Vagina (tissue), 2 donors: Measurements from ENCODE around the gene MYH7B. TPM values are rescaled to one million over a fixed set of nuclear protein-coding genes. Genes with fewer than 3 reads are reported as not detected.

Experiments used
- DNase-seq, 2 donors: peaks; one replicate each; pipeline ENCODE4 v3.0.0-alpha.2; 2017; ENCODE audit errors: extremely low spot score in 2 of 2
- H3K27ac ChIP-seq: fragments of 200-600 bp; sonication (generic); one replicate; pipeline ENCODE4 v1.5.1; 2019
- H3K27me3 ChIP-seq: fragments of 200-600 bp; sonication (generic); one replicate; pipeline ENCODE4 v1.5.1; 2019
- H3K36me3 ChIP-seq, 2 donors: fragments of 200-600 bp; sonication (generic); one replicate each; pipeline ENCODE4 v1.5.1; 2017 to 2019
- H3K4me1 ChIP-seq: fragments of 200-600 bp; sonication (generic); one replicate; pipeline ENCODE4 v1.5.1; 2019
- H3K4me3 ChIP-seq, 2 donors: fragments of 200-600 bp; sonication (generic); 1 replicate in 1 of 2; 2 replicates in 1 of 2; pipeline ENCODE4 v1.5.1; 2016 to 2019
- H3K9me3 ChIP-seq: fragments of 200-600 bp; sonication (generic); one replicate; pipeline ENCODE4 v1.5.1; 2019
- CTCF ChIP-seq, 3 experiments: fragments of 450-650 bp in 2 of 3; fragments of 200-600 bp in 1 of 3; sonication (generic) in 1 of 3; IDR thresholded peaks; one replicate each; pipeline ENCODE4 v1.5.1; 2017 to 2019; ENCODE audit warnings: antibody characterized with exemption in 3 of 3, mild to moderate bottlenecking in 2 of 3, moderate library complexity in 2 of 3
- POLR2A ChIP-seq, 2 donors: fragments of 450-650 bp; IDR thresholded peaks; one replicate each; pipeline ENCODE4 v1.6.1; 2017; ENCODE audit warnings: antibody characterized with exemption in 2 of 2, mild to moderate bottlenecking in 2 of 2, moderate library complexity in 2 of 2
- POLR2AphosphoS5 ChIP-seq, 2 donors: sonication (generic); formaldehyde crosslinking; IDR thresholded peaks; one replicate each; pipeline ENCODE4 v1.9.0; 2017; ENCODE audit warnings: antibody characterized with exemption in 2 of 2, mild to moderate bottlenecking in 2 of 2, low read depth in 1 of 2; ENCODE audit not compliant: insufficient read depth in 1 of 2
- intact Hi-C: fragments of 100-400 bp; cut with DNase I; formaldehyde crosslinking; loops from one replicate; pipeline ENCODE4 v1.15.1; 2023
- total RNA-seq: library from RNA; depleted of rRNA; stranded (reverse); fragments of >200 nt; gene quantifications from one replicate; pipeline ENCODE4 v1.2.3, GENCODE V29; 2016

The MYH7B gene
- total RNA-seq, 1 donor from 2014 or later: under 0.01 TPM

DNA sequence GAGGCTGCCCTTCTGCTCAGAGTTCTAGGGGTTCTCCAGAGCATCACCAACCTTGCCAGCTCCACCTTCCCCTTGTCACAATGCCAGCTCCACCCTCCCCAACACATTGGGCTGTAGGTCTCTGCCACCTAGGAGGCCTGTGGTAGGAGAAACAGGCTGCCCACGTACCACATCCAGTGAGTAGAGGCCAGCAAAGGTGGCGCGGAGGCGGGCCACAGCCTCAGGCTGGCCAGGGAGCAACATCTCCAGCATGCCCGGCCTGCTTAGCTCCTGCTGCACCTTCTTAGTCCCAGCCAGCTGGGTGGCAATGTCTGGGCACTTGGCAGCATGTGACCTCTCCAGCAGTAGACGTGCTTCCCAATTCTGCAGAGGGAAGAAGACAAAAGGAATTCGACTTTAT is 23.9 kb upstream of the MYH7B start:
- Histone ChIP-seq H3K27me3 (no peaks in the 10 kb centered on the region), H3K27ac (no peak overlapping the region), H3K36me3 (peaks cover 0 to 27% of the 10 kb centered on the region in 2 donors), H3K4me1 (no peaks in the 10 kb centered on the region), H3K9me3 (no peaks in the 10 kb centered on the region), H3K4me3 (no peak overlapping the region)
- DNase-seq: no peak
- TF ChIP-seq POLR2A (IDR thresholded peaks at IDR 0.05): no peak
- no peak for TF ChIP-seq CTCF (IDR thresholded peaks at IDR 0.05)
- TF ChIP-seq POLR2AphosphoS5 (IDR thresholded peaks at IDR 0.05; ENCODE audit: insufficient read depth in 1 of 2, low read depth in 1 of 2): no peak
- intact Hi-C loops: no loop called here

DNA sequence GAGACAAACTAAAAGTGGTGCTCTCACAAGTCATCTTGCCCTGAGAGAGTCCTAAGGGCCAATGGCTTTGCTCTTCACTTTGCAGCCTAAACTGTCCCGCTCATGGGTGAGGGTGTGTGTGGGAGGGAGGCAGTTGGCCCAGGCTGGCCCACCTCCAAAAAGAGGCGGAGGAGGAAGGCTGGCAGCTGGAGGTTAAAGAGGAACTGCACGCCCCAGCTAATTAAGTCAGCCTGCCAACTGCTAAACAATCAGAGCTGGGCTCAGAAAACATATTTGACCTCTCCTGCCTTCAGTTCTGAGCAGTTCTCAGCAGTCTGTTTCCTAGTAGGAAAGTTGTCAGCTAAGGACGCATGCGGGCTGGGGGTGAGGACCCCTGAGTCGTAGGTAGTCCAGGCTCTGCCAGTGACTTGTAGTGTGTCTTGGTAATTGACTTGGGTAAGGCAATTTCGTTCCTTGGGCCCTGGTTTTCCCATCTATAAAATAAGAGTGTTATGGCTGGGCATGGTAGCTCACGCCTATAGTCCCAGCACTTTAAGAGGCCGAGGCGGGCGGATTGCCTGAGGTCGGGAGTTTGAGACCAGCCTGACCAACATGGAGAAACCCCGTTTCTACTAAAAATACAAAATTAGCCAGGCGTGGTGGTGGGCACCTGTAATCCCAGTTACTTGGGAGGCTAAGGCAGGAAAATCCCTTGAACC is 17.1 kb upstream of the MYH7B start:
- TF ChIP-seq POLR2A (IDR thresholded peaks at IDR 0.05) (no peak), CTCF (IDR thresholded peaks at IDR 0.05) (no peak), POLR2AphosphoS5 (IDR thresholded peaks at IDR 0.05; ENCODE audit: insufficient read depth in 1 of 2, low read depth in 1 of 2) (no peak)
- H3K9me3 ChIP-seq: no peaks in the 10 kb centered on the region
- H3K4me3 ChIP-seq: no peak overlapping the region
- H3K4me1 ChIP-seq: no peaks in the 10 kb centered on the region
- H3K36me3 ChIP-seq: peaks cover 0 to 36% of the 10 kb centered on the region in 2 donors
- intact Hi-C loops: no loop called here
- no peaks in the 10 kb centered on the region for H3K27me3 ChIP-seq
- no peak for DNase-seq
- no peak overlapping the region for H3K27ac ChIP-seq

GRCh38 chr20:34940081-34940481 is 15.6 kb upstream of the MYH7B start:
- TF ChIP-seq POLR2A (IDR thresholded peaks at IDR 0.05) (no peak), POLR2AphosphoS5 (IDR thresholded peaks at IDR 0.05; ENCODE audit: insufficient read depth in 1 of 2, low read depth in 1 of 2) (no peak), CTCF (IDR thresholded peaks at IDR 0.05) (no peak)
- no peaks in the 10 kb centered on the region for H3K9me3 ChIP-seq
- H3K36me3 ChIP-seq: peaks cover 0 to 49% of the 10 kb centered on the region in 2 donors
- no peak overlapping the region for H3K4me3 ChIP-seq
- H3K27ac ChIP-seq: no peak overlapping the region
- no peak for DNase-seq
- H3K27me3 ChIP-seq: no peaks in the 10 kb centered on the region
- intact Hi-C loops: no loop called here
- no peaks in the 10 kb centered on the region for H3K4me1 ChIP-seq

GRCh38 chr20:34941226-34941625 is 14.4 kb upstream of the MYH7B start:
- intact Hi-C loops: no loop called here
- H3K4me1 ChIP-seq: peaks cover 5% of the 10 kb centered on the region
- DNase-seq: no peak
- H3K9me3 ChIP-seq: no peaks in the 10 kb centered on the region
- peaks cover 0 to 37% of the 10 kb centered on the region in 2 donors for H3K36me3 ChIP-seq
- TF ChIP-seq CTCF (IDR thresholded peaks at IDR 0.05) (no peak), POLR2A (IDR thresholded peaks at IDR 0.05) (no peak), POLR2AphosphoS5 (IDR thresholded peaks at IDR 0.05; ENCODE audit: insufficient read depth in 1 of 2, low read depth in 1 of 2) (no peak)
- H3K27ac ChIP-seq: no peak overlapping the region
- H3K4me3 ChIP-seq: no peak overlapping the region
- no peaks in the 10 kb centered on the region for H3K27me3 ChIP-seq

- H3K4me3 ChIP-seq: no peak overlapping the region
- intact Hi-C loops: no loop called here
- TF ChIP-seq POLR2AphosphoS5 (IDR thresholded peaks at IDR 0.05; ENCODE audit: insufficient read depth in 1 of 2, low read depth in 1 of 2) (no peak), CTCF (IDR thresholded peaks at IDR 0.05) (no peak), POLR2A (IDR thresholded peaks at IDR 0.05) (no peak)
- H3K27me3 ChIP-seq: no peaks in the 10 kb centered on the region
- no peak overlapping the region for H3K27ac ChIP-seq
- peaks cover 5% of the 10 kb centered on the region for H3K4me1 ChIP-seq
- no peaks in the 10 kb centered on the region for H3K9me3 ChIP-seq
- DNase-seq: no peak
- peaks cover 0 to 29% of the 10 kb centered on the region in 2 donors for H3K36me3 ChIP-seq
These were observed 13.4 kb upstream of the MYH7B start for GRCh38 chr20:34942301-34942700.
